ENCODE measurements around the gene GRIA3.

GRCh38 chrX:123167621-123168020, 16.5 kb upstream of the GRIA3 start:
- TF ChIP-seq CTCF (IDR thresholded peaks at IDR 0.05) (no peak), POLR2AphosphoS5 (IDR thresholded peaks at IDR 0.05; ENCODE audit: insufficient read depth in 1 of 2, low read depth in 1 of 2) (no peak)
